EL (cell line): ENCODE data around the gene AKR1A1.
"Not testable (repeated sequence)": the region's sequence is repeated elsewhere in the genome, so short reads cannot be mapped to it uniquely, and the experiment has no call there.

Experiments
- DNase-seq: peaks from one replicate; pipeline ENCODE4 v3.0.0-alpha.2; 2016

AKR1A1 gene

DNA sequence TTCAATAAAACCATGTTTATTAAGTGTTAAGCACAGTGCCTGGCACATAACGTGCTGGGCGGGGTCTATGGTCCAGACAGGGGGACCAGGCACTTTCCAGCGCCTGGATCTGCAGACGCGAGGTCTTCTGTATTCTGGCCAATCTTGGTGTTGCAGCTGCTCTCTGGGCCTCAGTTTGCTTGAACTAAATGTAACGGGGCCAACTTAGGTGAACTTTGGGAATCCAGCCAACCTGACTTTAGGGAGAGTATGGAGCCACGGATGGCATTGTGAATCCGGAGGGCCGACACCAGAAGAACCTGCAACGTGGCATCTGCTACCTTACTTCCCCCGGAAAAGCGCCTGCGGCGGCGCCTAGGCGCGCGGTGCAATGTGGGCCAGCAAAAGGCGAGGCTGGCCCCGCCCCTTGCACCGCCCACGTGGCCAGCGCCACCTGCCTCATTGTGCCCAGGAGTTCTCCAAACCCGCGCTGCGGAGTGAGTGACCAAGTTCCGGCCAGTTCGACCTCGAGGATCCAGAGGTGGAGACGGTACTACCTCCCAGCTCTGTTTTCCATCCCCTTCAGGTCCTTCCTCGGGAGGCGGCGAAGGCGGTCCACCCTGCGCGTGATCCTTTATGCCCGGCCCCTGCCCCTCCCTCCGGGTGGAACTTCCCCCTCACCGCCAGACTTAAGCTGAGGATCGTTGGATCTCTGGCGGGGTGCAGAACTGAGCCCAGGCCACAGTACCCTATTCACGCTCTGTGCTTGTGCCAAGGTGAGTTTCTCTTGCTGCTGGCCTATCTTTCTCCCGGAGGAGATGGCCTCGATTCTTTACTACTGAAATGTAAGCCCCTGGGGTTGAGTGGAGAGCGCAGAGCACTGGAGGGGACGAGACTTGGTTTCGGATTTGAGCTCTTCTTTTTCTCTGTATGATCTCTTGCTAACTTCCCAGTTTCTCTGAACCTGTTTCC is at the start of gene AKR1A1:
Gene AKR1A1 (plus strand): TSS at position 426 of the 951 bp plus-strand sequence. CDS start 10,969 bp downstream, outside the sequence.
- DNase-seq: peak; percentile 90

DNA sequence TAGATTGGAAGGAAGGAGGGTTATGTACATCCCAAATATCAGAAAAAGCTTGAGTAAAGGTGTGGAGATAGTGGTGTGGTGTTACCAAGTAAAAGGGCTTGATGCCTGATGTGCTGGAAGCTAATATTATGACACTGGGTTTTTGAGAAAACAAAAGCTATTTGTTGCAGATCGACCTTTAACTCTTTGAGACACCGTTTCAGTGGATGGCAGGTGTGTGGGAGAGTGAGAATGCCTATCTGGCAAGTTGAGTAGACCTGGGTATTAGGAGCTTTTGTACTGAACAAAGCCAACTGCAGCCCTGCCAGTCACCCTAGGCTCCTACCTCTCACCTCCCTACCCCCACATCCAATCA is 49.1 kb upstream of the AKR1A1 start:
- no peak for DNase-seq

GRCh38 chr1:45503462-45504360 is 46.9 kb upstream of the AKR1A1 start:
- no peak for DNase-seq

DNA sequence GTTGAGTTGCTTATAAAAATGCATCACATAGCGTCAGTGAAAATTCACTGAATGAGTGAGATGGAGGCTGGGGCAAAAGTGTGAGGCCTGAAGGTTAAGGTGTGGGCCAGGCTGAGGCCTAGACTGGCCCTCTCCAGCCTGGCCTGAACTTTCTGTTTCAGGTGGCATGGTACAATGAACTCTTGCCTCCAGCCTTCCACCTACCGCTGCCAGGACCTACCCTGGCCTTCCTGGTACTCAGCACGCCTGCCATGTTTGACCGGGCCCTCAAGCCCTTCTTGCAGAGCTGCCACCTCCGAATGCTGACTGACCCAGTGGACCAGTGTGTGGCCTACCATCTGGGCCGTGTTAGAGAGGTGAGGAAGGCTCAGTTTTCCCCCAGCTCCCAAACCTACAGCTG is 43.4 kb upstream of the AKR1A1 start:
- DNase-seq: no peak

- DNase-seq: no peak
These were observed 42.7 kb upstream of the AKR1A1 start for GRCh38 chr1:45507893-45508292.

DNA sequence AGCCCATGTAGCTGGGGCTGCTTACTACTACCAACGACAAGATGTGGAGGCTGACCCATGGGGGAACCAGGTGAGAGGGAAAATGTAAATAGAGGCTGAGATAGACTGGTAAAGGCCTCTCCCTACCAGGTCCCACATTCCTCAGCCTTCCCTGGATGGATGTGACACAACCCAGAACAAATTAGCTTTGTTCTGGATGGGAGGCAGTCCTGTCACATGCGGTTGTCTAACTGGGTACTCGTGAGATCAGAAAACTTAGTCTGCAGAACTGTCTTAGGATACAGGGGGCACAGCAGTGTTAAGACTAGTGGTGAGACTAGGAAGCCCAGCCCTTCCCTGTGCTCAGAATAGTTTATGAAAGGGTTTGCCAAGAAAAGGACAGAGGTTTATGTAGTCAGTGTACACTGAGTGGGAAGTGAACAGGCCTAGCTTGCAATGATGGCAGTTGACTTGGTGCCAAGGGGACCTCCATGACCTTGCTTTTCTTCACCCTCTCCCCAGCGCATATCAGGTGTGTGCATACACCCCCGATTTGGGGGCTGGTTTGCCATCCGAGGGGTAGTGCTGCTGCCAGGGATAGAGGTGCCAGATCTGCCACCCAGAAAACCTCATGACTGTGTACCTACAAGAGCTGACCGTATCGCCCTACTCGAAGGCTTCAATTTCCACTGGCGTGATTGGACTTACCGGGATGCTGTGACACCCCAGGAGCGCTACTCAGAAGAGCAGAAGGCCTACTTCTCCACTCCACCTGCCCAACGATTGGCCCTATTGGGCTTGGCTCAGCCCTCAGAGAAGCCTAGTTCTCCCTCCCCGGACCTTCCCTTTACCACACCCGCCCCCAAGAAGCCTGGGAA is 42.1 kb upstream of the AKR1A1 start:
- DNase-seq: no peak

- DNase-seq: no peak
These were observed 40.3 kb upstream of the AKR1A1 start for GRCh38 chr1:45510036-45510971.

DNA sequence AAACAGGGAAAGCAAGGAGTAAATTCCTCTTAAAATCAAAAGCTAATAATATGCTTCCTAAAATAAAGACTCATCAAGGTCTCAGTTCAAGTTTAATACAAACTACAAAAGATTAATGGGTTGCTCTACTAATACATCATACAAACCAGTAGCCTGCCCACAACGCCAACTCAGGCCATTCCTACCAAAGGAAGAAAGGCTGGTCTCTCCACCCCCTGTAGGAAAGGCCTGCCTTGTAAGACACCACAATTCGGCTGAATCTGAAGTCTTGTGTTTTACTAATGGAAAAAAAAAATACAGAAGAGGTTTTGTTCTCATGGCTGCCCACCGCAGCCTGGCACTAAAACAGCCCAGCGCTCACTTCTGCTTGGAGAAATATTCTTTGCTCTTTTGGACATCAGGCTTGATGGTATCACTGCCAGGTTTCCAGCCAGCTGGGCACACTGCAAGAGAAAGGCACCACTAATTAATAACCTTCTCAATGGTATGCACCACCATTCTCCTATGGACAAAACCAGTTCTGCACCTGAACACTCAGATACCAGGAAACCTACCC is 39.6 kb upstream of the AKR1A1 start:
- DNase-seq: no peak

- DNase-seq: peak; percentile 76
These were observed 38.0 kb upstream of the AKR1A1 start for GRCh38 chr1:45512641-45513054.

- peak; percentile 25 for DNase-seq
These were observed 36.9 kb upstream of the AKR1A1 start for GRCh38 chr1:45513532-45514260.

GRCh38 chr1:45516036-45516435 is 34.6 kb upstream of the AKR1A1 start:
- DNase-seq: no peak

DNA sequence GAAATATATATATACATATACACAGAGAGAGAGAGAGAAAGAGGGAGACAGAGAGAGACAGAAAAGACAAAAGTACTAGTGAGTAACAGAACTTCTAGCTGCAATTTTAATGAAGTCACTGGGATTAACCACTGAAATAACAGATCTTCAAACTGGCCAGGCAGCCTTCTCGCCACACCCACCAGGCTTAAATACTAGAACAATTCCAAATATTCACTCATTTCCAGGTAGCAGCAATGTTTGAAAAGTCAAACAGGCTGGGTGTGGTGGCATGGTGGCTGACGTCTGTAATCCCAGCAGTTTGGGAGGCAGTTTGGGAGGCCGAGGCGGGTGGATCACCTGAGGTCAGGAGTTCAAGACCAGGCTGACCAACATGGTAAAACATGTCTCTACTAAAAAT is 34.2 kb upstream of the AKR1A1 start:
- no peak for DNase-seq

DNA sequence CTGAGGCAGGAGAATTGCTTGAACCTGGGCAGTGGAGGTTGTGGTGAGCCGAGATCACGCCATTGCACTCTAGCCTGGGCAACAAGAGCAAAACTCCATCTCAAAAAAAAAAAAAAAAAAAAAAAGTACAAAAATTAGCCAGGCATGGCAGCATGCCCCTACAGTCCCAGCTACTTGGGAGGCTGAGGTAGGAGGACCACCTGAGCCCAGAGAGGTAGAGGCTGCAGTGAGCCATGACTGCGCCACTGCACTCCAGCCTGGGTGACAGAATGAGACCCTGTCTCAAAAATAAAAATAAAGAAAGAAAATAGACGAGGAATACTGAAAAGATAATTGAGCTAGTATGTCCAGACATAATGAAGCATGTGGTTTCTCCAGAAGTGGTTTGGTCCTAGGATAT is 32.3 kb upstream of the AKR1A1 start:
- DNase-seq: not testable (repeated sequence)

- no peak for DNase-seq
These were observed 31.7 kb upstream of the AKR1A1 start for GRCh38 chr1:45518910-45519309.

DNA sequence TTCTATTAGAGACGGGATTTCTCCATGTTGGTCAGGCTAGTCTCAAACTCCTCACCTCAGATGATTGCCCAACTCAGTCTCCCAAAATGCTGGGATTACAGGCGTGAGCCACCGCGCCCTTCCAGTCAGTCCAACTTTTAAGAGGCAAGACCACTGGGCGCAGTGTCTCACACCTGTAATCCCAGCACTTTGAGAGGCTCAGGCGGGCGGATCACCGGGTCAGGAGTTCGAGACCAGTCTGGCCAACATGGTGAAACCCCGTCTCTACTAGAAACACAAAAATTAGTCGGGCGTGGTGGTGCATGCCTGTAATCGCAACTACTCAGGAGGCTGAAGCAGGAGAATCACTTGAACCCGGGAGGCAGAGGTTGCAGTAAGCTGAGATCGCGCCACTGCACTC is 30.9 kb upstream of the AKR1A1 start:
- not testable (repeated sequence) for DNase-seq

DNA sequence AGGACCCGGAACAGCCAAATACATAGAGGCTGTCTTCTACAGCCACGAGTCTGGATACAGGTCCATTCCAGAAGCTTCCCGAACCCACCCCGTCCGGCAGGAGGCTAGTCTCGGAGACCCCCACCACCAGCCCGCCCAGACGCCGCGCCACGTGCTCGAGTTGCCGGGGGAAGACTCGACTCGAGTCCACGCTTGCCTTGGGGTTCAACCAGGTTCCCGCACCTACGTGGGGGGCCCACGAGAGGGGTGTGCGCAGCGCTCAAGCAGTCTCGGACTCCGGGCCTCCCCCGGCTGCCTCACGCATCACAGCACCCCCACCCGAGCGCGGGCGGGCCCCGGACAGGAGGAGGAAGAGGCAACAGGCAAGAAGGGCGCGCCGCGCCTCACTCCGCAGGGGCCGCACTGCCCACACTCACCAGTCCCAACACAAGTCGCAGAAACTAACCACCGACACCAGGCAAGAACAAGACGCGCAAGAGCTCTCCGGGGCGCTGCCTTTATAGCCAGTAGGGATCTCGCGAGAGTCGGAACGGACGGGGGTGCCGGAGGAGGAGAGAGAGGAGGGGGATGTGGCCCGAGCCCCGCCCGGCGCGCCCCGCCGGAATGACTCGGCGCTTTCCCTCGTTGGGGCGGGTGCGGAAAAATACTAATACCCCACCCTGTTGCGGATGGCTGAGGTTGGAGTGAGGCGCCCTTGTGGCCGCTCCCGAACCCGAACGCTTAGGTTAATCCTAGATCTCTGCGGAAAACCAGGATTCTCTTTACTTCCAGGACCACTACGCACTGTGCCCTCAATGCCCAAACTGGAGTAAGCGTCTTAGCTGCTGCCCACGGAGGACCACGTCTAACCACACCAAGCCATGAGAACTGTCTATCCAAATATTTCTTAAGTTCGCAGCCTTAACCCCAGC is 29.0 kb upstream of the AKR1A1 start, which contains the start of gene PRDX1:
Gene PRDX1 (minus strand): TSS at position 472 of the 911 bp plus-strand sequence. CDS start 2,841 bp downstream, outside the sequence.
- DNase-seq: peak; percentile 96

DNA sequence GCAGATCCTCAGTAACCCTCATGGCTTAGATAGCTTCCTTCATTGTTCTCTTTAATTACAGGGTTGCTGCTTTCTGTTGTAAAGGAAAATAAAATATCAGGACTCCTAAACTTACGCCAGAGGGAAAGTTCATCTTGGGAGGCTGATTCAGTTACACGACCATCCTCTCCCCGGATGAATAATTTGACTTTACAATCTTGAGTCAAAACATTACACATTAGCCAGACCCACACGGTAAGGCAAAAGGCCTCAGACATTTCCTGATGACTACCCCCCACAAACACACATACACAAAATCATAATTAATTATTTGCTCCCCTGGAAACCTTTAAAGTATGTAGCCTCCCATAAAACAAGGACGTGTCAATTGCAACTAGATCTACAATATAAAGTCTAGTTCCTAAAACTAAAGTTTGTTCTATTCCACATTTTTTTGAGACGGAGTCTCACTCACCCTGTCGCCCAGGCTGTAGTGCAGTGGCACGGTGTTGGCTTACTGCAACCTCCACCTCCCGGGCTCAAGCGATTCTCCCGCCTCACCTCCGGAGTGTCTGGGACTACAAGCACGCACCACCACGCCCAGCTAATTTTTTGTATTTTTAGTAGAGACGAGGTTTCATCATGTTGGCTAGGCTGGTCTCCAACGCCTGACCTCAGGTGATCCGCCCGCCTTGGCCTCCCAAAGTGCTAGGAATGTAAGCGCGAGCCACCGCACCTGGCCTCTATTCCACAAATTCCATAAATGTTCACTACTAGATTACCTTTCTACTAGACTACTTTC is 28.1 kb upstream of the AKR1A1 start:
- peak; percentile 52 for DNase-seq

DNA sequence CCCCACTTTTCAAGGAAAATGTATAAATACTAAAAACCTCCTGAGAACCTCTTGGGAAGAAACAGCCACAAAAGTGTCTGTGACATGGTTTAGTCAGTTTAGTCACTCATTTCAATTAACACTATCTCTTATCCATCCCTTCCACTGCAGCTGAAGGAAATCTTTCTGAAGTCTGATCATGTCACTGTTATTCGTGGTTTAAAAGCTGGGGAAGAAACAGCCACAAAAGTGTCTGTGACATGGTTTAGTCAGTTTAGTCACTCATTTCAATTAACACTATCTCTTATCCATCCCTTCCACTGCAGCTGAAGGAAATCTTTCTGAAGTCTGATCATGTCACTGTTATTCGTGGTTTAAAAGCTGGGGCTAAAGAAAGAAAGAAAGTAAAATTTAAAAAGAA is 27.1 kb upstream of the AKR1A1 start:
- not testable (repeated sequence) for DNase-seq
